ENCODE results near the gene PTGFRN.

DNA sequence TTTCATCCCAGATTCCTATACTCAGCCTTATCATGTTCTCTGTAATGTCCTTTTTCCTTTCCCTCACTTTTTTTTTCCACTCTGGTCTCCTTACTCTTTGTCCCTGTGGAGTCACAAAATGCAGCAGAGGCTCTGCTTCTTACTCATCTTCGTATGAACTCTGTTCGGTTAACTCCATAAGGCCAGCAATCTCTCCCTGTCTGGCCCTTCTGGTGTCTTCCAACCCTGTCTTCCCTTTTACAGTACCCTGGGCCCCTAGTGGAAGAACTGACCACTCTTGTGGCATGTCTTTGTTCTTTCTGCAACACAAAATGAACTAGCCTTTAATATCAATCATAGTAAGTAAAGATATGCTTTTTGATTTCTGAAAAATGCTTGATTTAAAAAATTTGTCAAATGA is 98.9 kb downstream of the PTGFRN start:
- TF ChIP-seq, protein P1, sequence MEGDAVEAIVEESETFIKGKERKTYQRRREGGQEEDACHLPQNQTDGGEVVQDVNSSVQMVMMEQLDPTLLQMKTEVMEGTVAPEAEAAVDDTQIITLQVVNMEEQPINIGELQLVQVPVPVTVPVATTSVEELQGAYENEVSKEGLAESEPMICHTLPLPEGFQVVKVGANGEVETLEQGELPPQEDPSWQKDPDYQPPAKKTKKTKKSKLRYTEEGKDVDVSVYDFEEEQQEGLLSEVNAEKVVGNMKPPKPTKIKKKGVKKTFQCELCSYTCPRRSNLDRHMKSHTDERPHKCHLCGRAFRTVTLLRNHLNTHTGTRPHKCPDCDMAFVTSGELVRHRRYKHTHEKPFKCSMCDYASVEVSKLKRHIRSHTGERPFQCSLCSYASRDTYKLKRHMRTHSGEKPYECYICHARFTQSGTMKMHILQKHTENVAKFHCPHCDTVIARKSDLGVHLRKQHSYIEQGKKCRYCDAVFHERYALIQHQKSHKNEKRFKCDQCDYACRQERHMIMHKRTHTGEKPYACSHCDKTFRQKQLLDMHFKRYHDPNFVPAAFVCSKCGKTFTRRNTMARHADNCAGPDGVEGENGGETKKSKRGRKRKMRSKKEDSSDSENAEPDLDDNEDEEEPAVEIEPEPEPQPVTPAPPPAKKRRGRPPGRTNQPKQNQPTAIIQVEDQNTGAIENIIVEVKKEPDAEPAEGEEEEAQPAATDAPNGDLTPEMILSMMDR (IDR thresholded peaks at IDR 0.05; ENCODE audit: low read depth, low read length), result no peak
- TF ChIP-seq EZH2phosphoT487 (IDR thresholded peaks at IDR 0.05; ENCODE audit: low read depth), result no peak
